Measurements from ENCODE around the gene CDIP1.

CDIP1 gene

DNA sequence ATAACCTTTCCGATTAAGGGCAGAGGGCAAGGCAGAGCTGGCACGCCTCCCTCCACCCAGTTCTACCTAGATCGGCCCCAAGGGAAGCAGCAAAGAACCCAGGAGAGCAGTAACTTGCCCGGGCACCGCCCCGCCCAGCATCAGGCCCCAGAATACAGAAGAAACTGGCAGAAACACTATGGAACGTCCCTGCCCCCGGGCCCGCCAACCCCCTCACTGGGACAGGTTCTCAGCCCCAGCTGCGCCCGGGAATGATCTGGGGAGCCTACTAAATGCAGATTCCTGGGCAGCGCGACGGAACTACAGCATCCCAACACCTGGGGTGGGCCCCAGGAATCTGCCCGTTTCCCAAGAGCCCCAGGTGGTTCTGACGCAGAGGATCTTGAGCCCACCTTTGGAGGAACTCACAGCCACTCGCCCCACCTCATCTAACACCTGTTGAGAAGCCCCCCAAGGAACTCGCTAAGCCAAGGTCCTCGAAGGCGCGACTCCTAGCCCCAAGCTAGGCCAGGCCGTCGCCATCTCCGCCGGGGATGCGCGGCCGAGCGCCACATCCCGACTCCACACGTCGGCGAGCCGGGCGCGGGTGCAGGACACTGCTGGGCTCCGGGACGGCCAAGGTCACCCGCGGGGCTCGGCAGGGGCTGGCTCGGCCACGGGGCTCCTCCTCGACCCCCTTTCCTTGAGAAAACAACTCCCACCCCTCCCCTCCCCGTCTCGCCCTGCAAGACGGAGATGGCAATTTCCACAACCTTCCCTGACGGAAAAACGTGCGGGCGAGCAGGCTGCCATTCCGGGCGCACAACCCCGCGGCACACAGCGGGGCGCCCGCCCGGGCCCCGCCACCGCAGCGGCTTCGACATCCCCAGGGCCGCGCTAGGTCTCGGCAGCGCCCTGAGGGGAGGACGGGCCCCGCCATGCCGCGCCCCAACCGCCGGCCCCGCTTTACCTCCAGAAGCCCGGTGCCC is 913 bp downstream of the CDIP1 start:
- DNase-seq: no peak

DNA sequence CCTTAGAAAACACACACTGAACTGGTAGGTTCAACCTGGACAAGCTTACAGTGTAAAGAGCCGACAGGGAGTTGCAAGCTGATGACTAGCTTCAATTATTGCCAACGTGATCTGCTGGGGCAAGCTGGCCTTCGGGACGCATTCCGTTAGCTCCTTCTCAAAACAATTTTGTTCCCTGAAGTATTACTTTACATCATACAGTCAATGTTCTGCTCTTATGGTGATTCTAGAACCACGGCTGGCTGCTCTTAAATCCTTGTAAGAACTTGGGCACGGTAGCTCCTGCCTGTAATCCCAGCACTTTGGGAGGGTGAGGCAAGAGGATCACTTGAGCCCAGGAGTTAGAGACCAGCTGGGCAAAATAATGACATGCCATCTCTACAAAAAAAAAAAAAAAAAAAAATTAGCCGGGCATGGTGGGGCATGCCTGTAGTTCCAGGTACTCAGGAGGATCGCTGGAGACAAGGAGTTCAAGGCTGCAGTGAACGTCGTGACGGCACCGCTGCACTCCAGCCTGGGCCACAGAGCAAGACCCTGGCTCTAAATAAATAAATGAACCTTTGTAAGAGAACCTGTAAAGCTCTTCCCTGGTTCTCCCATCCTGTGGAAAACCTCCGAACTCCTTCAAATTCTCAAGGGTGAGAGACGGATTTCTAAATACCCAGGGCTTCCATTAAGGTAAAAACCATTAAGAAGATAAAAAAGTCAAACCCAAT is 2.0 kb downstream of the CDIP1 start:
- no peak for DNase-seq

DNA sequence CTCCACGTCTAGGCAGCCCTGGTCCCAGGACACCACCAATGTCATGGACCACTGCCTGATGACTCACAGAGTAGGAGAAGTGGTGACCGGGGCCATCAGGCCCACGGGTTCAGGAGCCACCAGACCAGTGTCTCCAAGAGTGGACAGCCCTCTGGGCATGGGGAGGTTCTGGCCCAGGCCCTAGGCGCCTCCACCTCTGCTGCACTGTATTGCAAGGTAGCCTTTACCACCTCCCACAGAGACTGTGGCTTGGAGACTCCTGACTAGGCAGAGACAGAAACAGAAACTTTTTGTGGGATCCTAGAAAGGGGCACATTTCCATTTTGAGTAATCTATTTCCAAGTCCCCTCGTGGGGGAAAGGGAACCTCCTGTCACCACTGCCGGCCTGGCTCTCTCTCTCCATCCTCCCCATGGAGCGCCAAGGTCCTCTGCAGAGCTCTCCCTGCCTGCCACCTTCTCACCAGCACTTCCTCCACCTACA is 2.9 kb downstream of the CDIP1 start:
- no peak for DNase-seq

DNA sequence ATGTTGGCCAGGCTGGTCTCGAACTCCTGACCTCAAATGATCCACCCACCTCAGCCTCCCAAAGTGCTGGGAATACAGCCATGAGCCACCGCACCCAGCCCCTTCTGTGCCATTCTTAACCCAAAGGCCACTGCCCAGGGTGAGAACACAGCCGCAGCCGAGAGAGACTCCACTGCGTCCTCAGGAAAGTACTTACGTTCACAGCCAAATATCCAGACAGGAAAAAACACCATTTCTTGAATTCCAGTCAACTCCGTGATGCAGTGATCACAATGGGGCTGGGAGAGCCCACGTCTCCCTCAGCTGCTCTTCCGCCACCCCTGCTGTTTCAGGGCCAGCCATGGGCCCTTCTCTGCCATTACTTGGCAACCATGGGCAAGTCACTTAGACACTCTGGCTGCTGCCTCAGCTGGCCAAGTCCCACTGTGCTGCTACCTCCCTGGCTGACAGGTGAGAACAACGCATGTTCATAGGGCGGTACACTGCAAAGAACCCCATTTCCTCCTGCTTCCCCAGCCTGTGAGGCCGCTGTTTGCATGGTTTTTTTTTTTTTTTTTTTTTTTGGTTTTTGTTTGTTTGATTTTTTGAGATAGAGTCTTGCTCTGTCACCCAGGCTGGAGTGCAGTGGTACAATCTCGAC is 4.3 kb downstream of the CDIP1 start:
- DNase-seq: no peak

DNA sequence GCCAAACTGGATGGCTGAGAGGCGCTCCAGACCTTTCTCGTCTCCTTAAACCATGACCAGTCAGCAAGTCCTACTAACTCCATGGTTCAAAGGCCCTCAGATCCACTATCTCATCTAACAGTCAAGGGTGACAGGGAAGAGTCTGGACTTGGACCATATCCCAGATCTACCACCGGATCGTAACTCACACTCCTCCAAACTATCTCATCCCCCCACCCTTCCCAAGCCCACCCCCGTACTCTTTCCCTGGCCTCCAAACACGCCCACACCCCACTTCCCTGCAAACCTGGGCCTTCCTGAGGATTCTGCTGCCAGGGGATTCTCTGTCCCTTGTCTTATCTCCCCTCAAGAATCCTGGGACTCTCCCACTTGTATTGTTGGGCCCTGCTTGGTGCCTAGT is 5.1 kb downstream of the CDIP1 start:
- DNase-seq: no peak

DNA sequence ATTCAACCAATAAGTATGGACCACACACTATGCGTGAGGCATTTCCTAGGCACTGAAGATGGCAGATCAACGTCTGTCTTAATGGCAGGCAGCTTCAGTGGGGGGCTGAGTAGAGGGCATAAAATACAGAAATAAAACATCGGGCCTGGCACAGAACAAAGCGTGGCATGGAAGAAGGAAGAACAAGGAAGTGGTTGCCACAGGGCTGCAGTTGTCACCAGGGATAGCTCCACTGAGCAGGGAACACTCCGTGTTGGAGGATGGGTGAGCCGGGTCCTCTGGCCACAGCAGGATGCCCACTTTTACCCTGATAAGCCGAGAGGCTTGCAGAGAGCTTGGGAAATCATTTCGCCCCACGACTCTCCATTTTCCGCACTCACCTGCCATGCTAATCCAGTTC is 6.3 kb downstream of the CDIP1 start:
- DNase-seq: no peak

DNA sequence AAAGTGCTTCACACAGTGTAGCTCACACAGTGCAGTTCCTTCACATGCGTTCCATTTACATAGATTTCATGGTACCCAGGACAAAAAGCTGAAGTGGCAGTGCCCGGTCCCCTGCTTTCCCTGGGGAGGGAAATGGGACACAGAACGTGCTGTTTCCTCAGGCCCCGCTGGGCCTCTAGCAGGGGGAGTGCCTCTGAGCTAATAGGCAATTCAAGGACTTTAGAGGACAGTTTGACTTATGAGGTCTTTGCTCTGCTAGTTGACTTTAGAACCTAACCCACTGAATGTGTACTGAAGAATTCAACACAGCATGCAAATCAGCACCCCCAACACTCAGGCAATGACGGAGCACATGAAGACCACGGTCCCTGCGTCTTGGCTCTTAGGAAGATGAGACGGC is 6.8 kb downstream of the CDIP1 start:
- no peak for DNase-seq

DNA sequence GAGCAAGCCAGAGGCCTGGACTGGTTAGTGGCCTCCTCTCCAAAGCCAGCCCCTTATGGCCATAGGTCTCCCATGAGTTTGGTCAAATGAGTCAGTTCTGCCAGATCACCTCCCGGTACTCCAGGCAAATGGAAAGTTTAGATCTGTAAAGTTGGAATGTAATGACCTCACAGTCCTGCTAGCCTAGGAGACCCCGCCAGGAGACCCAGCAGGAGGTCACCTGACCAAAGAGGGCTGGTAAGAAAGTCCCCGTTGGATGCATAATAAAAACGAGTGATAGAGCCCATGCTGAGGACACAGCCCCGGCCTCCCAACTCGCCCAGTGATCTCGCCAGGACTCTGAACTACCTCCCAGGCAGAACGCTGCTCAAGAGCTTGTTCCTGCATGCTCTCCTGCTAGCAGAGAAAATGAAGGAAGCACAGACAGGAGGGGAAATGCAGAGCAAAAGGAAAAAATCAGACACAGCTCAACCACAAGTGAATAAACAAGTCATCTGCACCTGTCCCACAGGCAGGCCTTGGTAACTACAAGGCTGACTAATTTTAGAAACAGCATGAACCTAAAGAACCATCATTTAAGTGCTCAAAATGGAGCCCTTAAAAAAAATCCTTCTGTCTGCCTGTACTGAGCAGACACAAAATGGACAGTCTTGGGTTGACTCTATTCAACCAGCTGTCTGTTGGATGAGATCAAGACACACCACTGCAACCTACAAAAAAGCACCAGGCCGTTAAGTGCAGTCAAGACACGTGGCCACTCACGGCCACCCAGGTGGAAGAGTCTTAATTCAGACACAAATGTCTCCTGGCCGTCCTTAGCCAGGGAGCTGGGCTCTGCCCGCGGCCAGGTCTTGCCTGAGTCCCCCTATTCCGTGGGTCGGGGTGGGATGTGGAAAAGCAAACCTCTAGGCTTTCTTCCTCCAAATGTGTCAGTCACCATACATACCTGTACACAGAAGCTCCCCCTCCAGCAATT is 9.2 kb downstream of the CDIP1 start:
- DNase-seq: no peak

DNA sequence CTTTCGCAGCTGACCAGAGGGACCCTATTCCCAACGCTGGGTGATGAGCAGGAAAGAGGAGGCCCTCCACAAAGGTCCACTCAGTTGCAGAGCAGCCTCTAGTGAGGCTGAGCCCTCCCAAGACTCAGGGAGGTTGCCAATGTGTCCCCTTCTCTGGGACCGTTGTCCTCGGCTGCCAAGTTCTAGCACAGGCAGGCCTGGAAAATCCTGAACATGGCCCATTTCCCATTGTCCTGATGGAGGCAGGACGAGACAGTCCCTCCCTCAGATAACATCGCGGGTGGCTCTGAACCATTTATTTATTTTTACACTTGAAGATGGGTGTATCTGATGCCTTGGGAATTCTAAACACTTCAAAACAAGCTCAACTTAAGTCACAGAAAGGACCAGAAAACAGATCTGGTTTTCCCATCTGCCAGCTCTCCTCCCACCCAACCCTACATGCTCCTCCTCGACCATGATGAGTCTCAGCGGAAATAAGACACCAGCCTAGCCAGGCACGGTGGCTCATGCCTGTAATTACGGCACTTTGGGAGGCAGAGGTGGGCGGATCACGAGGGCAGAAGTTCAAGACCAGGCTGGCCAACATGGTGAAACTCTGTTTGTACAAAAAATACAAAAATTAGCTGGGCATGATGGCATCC is 12.8 kb downstream of the CDIP1 start:
- no peak for DNase-seq

DNA sequence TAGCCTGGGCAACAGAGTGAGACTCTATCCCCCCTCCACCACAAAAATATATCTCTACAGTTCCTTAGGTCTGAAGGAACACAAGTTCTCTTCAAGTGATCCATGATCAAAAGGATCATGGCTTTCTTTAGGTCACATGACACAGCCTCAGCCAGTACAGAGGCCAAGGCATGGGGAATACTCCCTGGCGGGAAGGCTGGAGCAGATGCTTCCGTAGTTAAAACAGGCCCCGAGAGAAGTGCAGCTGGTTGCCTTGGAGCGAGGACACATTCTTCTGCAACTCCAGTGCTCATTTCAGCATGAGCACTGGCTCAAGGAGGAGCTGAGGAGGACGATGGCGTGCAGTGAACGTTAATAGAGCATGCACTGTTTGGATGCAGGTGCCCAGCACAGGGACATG is 13.5 kb downstream of the CDIP1 start:
- no peak for DNase-seq

DNA sequence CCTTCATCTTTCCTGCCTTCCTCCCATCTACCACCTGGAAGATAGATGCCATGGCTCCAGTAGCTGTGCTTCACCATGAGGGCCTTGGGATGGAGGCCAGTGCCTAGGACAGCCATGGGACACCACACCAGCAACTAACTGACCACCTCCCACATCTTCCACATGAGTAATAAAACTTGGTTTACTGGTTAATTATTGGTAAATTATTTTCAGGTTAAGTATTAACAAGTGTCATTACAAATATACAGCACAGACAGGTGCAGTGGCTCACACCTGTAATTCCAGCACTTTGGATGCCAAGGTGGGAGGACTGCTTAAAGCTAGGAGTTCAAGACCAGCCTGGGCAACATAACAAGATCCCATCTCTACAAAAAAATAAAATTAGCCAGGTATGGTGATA is 14.0 kb downstream of the CDIP1 start:
- no peak for DNase-seq

DNA sequence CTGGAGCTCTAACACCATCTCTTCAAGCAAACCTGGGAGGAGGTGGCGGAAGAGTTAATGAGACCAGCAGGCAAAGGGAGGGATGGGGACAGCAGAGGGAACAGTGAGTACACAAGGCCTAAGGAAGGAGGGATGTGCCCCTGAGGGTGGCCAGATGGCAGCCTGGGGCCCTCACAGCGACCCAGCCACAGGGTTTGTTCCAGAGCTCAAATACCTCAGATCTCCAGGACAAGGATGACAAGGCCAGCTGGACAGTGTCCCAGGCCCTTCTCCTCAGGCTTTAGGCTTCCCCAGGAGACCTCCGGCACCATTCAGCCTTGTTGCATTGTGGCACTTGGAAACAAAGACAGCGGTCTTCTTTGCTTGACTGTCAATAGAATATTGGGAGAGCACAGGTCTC is 14.9 kb downstream of the CDIP1 start:
- no peak for DNase-seq

DNA sequence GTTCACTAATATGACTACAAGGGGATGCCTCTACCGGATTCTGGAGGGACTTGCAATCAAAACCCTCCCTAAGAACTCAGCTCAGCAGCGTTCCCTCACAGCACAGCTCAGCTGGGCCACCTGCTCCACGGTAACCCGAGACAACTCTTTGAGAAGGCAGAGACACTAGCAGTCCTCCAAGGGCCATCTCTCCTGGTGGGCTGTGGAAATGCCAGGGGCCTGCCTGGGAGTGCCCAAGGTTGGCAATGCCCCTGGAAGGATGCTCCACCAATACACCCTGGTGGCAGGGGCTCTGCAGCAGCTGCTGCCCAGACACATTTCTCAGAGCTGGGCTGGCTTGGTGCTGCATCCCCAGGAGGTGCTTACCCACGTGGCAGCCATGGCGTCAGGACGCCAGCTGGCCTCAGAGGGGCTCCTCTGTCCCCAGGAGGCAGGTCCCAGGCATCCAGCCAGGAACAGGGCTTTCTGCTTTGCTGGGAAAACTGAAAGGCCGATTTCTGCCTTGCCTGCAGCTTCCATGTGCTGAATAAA is 16.5 kb downstream of the CDIP1 start:
- DNase-seq: no peak

DNA sequence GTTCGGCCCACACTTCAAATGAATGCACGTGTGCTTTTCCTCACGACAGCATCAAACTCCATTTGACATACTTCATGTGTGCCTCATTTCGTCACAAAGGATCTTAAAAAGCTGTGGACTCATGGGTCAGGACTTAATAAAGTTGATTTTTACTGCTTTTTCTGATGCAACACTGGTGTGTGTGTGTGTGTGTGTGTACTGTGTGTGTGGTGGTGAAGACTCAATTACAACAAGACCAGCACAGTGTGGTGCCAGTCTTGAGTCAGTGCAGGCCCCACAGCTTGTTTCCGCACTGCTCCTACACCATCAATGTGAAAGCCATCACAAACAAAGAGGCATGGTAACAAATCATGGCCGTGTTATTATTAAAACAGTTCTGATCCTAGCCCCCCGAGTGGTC is 17.7 kb downstream of the CDIP1 start:
- DNase-seq: no peak

DNA sequence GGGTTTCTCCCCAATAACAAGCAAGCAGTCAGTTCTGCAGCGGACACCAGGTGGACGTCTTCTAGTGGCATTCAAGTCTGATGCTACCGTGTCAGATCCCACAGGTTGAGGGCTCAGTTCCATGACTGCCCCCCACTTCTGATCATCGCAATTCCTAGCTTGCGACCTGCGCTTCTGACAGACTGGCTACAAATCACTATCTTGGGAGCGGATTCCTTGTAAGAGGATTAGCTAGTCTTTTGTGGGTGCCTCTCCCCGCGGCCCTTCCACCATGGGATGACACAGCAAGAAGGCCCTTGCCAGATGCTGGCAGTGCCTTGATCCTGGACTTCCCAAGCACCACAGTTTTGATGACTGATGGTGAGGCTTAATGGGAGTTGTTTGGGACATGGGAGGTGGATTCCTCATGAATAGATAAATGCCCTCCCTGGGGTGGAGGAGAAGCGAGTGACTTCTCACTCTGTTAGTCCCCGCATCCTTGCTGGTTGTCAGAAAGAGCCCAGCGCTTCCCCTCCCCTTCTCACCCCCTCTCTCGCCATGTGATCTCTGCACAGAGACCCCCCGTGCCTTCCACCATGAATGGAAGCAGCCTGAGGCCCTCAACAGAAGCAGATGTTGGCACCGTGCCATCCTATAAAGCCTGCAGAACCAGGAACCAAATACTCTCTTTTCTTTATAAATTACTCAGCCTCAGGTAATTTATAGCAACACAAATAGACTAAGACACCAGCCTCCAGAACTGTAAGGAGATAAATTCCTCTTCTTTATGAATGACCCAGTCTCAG is 19.1 kb downstream of the CDIP1 start:
- no peak for DNase-seq

DNA sequence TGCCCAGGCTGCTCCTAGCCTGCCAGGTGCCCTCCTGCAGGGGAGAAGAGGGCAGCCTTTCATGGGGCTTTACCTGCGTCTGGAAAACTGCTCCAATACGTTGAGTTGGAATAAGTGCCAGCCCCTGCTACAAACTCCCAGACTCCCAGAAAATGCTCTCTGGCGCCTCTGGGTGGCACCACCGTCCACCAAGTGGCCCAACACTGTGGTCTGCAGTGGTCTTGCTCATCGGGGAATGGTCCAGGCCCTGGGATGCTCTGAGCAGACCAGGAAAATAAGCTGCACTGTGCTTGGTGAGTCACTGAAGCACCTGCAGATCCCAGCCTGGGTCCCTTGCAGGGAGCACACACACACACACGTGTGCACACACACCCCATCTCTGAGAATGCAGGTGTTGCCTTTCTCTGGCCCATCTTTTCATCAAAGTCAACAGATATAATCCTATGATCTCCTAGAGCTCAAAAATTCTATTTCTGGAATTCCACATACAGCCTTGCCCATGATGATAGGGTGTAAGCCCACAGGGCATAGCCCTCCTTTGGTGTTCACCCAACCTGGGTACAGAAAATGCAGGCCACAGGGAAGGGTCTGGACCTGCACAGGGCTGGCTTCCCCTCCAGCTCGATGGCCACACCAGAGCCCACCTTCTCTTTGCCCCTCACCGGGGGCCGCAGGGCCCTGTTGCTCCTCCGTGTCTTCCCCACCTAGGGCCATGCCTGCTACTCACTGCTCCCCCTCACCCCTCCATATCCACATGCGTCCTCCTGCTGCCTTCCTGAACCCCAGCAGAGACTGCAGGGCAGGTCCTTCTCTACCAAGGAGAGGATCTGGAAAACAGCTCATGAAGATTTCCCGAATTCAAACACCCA is 20.5 kb downstream of the CDIP1 start:
- no peak for DNase-seq

DNA sequence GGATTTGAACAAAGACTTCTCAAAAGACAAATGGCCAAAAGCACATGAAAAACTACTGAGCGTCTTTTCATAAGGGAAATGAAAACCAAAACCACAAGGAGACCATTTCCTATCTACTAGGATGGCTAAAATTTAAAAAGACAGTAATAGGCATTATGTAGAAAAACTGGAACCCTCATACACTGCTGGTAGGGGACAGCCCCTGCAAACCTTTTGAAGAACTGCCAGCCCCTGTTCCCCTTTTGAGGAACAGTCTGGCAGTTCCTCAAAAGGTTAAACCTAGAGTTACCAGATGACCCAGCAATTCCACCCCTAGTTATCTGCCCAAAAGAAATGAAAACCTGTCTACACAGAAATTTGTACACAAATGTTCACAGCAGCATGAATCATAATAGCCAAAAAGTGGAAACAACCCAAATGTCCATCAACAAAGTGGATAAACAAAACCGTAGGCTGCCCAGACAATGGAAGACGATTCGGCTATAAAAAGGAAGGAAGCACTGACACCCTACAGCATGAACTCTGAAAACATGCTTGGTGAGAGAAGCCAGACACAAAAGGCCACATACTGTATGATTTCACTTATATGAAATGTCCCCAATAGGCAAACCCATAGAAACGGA is 22.9 kb downstream of the CDIP1 start:
- DNase-seq: no peak

DNA sequence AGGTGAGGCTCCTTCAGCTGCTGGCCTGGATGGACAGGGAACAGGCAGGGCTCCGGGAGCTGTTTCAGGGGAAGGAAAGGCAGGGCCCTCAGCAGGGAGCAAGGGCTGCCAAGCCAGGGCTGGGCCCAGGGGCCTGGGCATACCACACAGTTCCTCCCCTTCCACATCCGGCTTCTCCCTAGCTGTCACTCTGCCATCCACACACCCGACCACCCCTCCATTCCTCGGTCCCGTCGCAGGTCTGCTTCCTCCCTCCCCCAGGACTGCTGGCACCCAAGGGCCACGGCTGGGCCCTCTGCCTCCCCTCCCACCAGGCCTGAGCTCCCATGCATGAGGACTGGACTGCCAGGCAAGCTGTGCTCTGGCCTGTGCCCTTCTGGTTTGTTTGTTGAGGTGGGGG is 24.0 kb downstream of the CDIP1 start:
- DNase-seq: no peak

DNA sequence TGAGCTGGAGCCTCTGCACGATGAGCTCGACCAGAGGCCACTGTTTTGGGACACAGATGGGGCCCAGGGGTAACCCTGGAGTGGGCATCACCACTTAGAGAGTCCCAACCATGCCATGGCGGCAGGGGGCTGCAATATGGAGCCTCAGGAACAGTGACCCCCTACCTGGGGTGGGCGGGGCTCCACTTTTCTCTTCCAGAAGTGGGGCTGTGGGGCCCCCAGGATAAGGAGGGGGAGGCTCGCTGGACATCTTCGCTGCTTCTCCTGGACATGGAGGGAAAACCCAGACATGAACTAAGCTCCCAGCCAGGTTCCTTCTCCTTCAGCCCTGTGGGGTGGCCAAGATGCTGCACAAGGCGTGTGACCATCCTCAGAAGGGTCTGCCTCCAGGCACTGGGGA is 24.7 kb downstream of the CDIP1 start:
- no peak for DNase-seq
